Activated CD8-positive, alpha-beta T cell treated with anti-CD3 and anti-CD28 coated beads for 36 hours (primary cell): ENCODE data around the gene CNPY1. TPM values are rescaled to one million over a fixed set of nuclear protein-coding genes. Genes with fewer than 3 reads are reported as not detected.

Experiments used
- ATAC-seq: fragments of 200-7000 bp; cut with Tn5 transposase; one replicate; pipeline ENCODE4 v1.10.0; 2021; ENCODE audit warnings: mild to moderate bottlenecking, moderate library complexity
- CTCF ChIA-PET: fragments of 350-600 bp; sonication (Branson Sonifier 250); formaldehyde crosslinking; loops from one replicate; lab custom pipeline; 2021; ENCODE audit warnings: antibody characterized with exemption; lab: Charles Lee
- POLR2A ChIA-PET: fragments of 350-600 bp; sonication (Branson Sonifier 250); formaldehyde crosslinking; loops from one replicate; lab custom pipeline; 2021; ENCODE audit warnings: antibody characterized with exemption; lab: Charles Lee
- DNase-seq: peaks from one replicate; pipeline ENCODE4 v3.0.0-alpha.2; 2020
- H3K27ac Mint-ChIP-seq: one replicate; pipeline ENCODE4 v1.8.0; 2021; ENCODE audit warnings: mild to moderate bottlenecking, mixed read lengths
- H3K27me3 Mint-ChIP-seq: one replicate; pipeline ENCODE4 v1.8.0; 2021; ENCODE audit warnings: mixed read lengths
- H3K36me3 Mint-ChIP-seq: one replicate; pipeline ENCODE4 v1.8.0; 2021; ENCODE audit warnings: low read depth, mixed read lengths
- H3K4me1 Mint-ChIP-seq: one replicate; pipeline ENCODE4 v1.8.0; 2021; ENCODE audit warnings: low read depth, mixed read lengths
- H3K4me3 Mint-ChIP-seq: one replicate; pipeline ENCODE4 v1.8.0; 2021; ENCODE audit warnings: mild to moderate bottlenecking, moderate library complexity, mixed read lengths
- H3K9me3 Mint-ChIP-seq: one replicate; pipeline ENCODE4 v1.8.0; 2021; ENCODE audit warnings: mixed read lengths
- intact Hi-C: fragments of 100-400 bp; cut with micrococcal nuclease; formaldehyde crosslinking; loops from one replicate; pipeline ENCODE4 v1.10.0; 2022
- total RNA-seq, 2 experiments: library from RNA; stranded (reverse); gene quantifications; one replicate each; pipeline ENCODE4 v1.2.3, GENCODE V29; 2021
- TF ChIP-seq, protein P1 (sequence below): fragments of 200-600 bp; IDR thresholded peaks from one replicate; pipeline ENCODE4 v1.8.0; 2022; ENCODE audit warnings: antibody characterized with exemption, mild to moderate bottlenecking

The CNPY1 gene
- total RNA-seq, 2 experiments from 2014 or later = not detected

DNA sequence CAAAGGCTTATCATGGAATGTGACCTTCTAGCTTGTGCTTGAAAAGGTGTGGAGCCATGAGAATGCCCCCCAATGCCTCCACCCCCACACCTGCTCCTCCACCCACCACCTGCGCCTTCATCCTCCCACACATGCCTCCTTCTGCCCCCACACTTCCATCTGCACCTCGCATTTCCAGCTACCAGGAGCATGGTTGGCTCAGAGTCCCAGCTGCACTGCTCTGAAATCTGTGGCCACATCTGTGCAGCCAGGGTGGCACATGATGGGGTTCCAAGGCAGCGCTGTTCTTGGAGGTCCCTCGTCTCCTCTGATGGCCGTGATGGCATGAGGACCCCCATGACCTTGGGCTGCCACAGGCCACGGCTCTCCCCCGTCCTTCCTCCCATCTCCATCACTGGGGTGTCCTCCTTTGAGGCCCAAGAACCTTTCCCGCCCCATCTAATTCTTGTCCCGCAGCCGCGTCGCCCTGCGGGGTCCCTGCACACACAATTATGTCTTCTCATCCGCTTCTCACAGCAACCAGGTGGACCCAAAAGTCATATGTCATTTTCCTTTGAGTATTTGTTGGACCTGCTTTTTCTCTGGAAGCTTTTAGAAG is 40.6 kb upstream of the CNPY1 start:
- CTCF ChIA-PET = interaction anchor here (1.0 to 1.6 kb wide), 2 partner anchors 10 to 12 kb away, joined by 3 to 9 read pairs; no protein-coding TSS in a partner anchor
- intact Hi-C loops = no loop called here
- POLR2A ChIA-PET = no interaction called here

GRCh38 chr7:155585951-155586350 is 39.6 kb upstream of the CNPY1 start:
- H3K4me1 Mint-ChIP-seq = no peaks in the 10 kb centered on the region
- intact Hi-C loops = no loop called here
- POLR2A ChIA-PET = interaction anchor here (1.0 kb wide), 1 partner anchor 10 kb away, joined by 4 read pairs; no protein-coding TSS in a partner anchor
- ATAC-seq (no peak), DNase-seq (no peak)
- H3K36me3 Mint-ChIP-seq = no peaks in the 10 kb centered on the region
- TF ChIP-seq, protein P1, sequence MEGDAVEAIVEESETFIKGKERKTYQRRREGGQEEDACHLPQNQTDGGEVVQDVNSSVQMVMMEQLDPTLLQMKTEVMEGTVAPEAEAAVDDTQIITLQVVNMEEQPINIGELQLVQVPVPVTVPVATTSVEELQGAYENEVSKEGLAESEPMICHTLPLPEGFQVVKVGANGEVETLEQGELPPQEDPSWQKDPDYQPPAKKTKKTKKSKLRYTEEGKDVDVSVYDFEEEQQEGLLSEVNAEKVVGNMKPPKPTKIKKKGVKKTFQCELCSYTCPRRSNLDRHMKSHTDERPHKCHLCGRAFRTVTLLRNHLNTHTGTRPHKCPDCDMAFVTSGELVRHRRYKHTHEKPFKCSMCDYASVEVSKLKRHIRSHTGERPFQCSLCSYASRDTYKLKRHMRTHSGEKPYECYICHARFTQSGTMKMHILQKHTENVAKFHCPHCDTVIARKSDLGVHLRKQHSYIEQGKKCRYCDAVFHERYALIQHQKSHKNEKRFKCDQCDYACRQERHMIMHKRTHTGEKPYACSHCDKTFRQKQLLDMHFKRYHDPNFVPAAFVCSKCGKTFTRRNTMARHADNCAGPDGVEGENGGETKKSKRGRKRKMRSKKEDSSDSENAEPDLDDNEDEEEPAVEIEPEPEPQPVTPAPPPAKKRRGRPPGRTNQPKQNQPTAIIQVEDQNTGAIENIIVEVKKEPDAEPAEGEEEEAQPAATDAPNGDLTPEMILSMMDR = no peak
- no peak overlapping the region for H3K4me3 Mint-ChIP-seq
- CTCF ChIA-PET = interaction anchor here (1.0 to 1.6 kb wide), 4 partner anchors 11 to 182 kb away, joined by 3 to 9 read pairs (median 4); no protein-coding TSS in a partner anchor
- H3K27ac Mint-ChIP-seq = no peak overlapping the region
- H3K27me3 Mint-ChIP-seq = peaks cover 26% of the 10 kb centered on the region
- no peaks in the 10 kb centered on the region for H3K9me3 Mint-ChIP-seq

More for the DNA sequence above, 40.6 kb upstream of the CNPY1 start:
- DNase-seq (no peak), ATAC-seq (no peak)
- Mint-ChIP-seq H3K36me3 (no peaks in the 10 kb centered on the region), H3K27ac (no peak overlapping the region), H3K4me3 (no peak overlapping the region), H3K9me3 (no peaks in the 10 kb centered on the region), H3K27me3 (peaks cover 27% of the 10 kb centered on the region), H3K4me1 (no peaks in the 10 kb centered on the region)
- TF ChIP-seq, protein P1 = no peak

- Mint-ChIP-seq H3K4me1 (peaks cover 4% of the 10 kb centered on the region), H3K27me3 (peaks cover 27% of the 10 kb centered on the region)
- POLR2A ChIA-PET = interaction anchor here (1.0 kb wide), 1 partner anchor 10 kb away, joined by 4 read pairs; no protein-coding TSS in a partner anchor
Measured at GRCh38 chr7:155585532-155585895, 39.2 kb upstream of the CNPY1 start.

GRCh38 chr7:155584763-155585531 is 38.6 kb upstream of the CNPY1 start:
- POLR2A ChIA-PET = no interaction called here
- Mint-ChIP-seq H3K27ac (no peak overlapping the region), H3K27me3 (peaks cover 26% of the 10 kb centered on the region), H3K36me3 (no peaks in the 10 kb centered on the region), H3K4me3 (no peak overlapping the region), H3K4me1 (peaks cover 9% of the 10 kb centered on the region), H3K9me3 (no peaks in the 10 kb centered on the region)
- ATAC-seq (no peak), DNase-seq (no peak)
- CTCF ChIA-PET = interaction anchor here (1.2 to 2.6 kb wide), 5 partner anchors 11 to 183 kb away, joined by 3 to 21 read pairs (median 4); no protein-coding TSS in a partner anchor
- intact Hi-C loops = no loop called here
- TF ChIP-seq, protein P1 = no peak

More at GRCh38 chr7:155585532-155585895, 39.2 kb upstream of the CNPY1 start:
- no peak overlapping the region for H3K4me3 Mint-ChIP-seq
- CTCF ChIA-PET = interaction anchor here (1.2 to 1.6 kb wide), 3 partner anchors 13 to 182 kb away, joined by 3 to 9 read pairs (median 4); no protein-coding TSS in a partner anchor
- H3K36me3 Mint-ChIP-seq = no peaks in the 10 kb centered on the region
- DNase-seq (no peak), ATAC-seq (no peak)
- no peaks in the 10 kb centered on the region for H3K9me3 Mint-ChIP-seq
- TF ChIP-seq, protein P1 = no peak
- intact Hi-C loops = no loop called here
- no peak overlapping the region for H3K27ac Mint-ChIP-seq
